ENCODE results near the gene NUDT4. TPM values are rescaled to one million over a fixed set of nuclear protein-coding genes. Genes with fewer than 3 reads are reported as not detected.

The NUDT4 gene
- total and polyA plus RNA-seq, 2 of the 4 experiments (the other 2 are of a cell fraction): 23.6 to 25.6 TPM

- Histone ChIP-seq H3K4ac (ENCODE audit: low read depth, low read length) (no peak overlapping the region), H3K9ac (ENCODE audit: low read depth, low read length) (no peak overlapping the region), H3K4me3 (ENCODE audit: insufficient read depth, low read depth, low read length) (no peak overlapping the region), H3K23ac (ENCODE audit: low read depth, low read length) (no peak overlapping the region), H4K20me1 (ENCODE audit: insufficient read depth, low read length) (no peaks in the 10 kb centered on the region), H4K8ac (ENCODE audit: low read depth in 2 of 2, low read length in 2 of 2) (no peak overlapping the region), H3K14ac (replicated peaks; ENCODE audit: low read depth, low read length) (no peak overlapping the region), H3K9me1 (ENCODE audit: insufficient read depth, low read length) (no peaks in the 10 kb centered on the region), H2BK15ac (ENCODE audit: low read depth, low read length) (no peak overlapping the region), H3K4me2 (ENCODE audit: low read depth, low read length) (no peak overlapping the region), H3K18ac (ENCODE audit: low read depth, low read length) (peak overlapping the region; percentile 51; the same call in 1 of the 2 replicates), H2BK5ac (ENCODE audit: low read depth, low read length, poor library complexity, severe bottlenecking) (no peak overlapping the region), H2AFZ (replicated peaks; ENCODE audit: low read length, poor library complexity) (no peak overlapping the region), H3K9me3 (ENCODE audit: control insufficient read depth, insufficient read depth, low read length) (no peaks in the 10 kb centered on the region), H3K56ac (ENCODE audit: extremely low read depth, insufficient read depth, low read length) (no peak overlapping the region), H2BK120ac (ENCODE audit: low read depth, low read length) (no peak overlapping the region), H4K91ac (ENCODE audit: insufficient read depth, low read depth, low read length) (no peak overlapping the region), H3K27ac (ENCODE audit: insufficient read depth, low read length) (no peak overlapping the region), H3K4me1 (ENCODE audit: control insufficient read depth, insufficient read depth, low read length) (no peaks in the 10 kb centered on the region), H2AK9ac (replicated peaks; ENCODE audit: low read depth, low read length, poor library complexity) (no peak overlapping the region), H2BK20ac (ENCODE audit: low read depth, low read length) (no peak overlapping the region), H3K79me1 (ENCODE audit: low read depth in 1 of 2, low read length in 2 of 2) (no peaks in the 10 kb centered on the region; a peak in 1 of 4 replicates), H2AK5ac (ENCODE audit: low read depth, low read length) (no peak overlapping the region), H3K36me3 (ENCODE audit: control insufficient read depth, insufficient read depth, low read length) (no peaks in the 10 kb centered on the region), H3K27me3 (ENCODE audit: control insufficient read depth, insufficient read depth, low read length) (no peaks in the 10 kb centered on the region), H4K5ac (ENCODE audit: low read depth, low read length) (peak overlapping the region; percentile 59; the same call in 1 of the 2 replicates)
- ATAC-seq (ENCODE audit: low read depth): no peak
- TF ChIP-seq MAZ (IDR thresholded peaks at IDR 0.05; ENCODE audit: borderline replicate concordance, low read depth, low read length): no peak
- TF ChIP-seq CEBPB (IDR thresholded peaks at IDR 0.05; ENCODE audit: low read depth, low read length): no peak
- TF ChIP-seq FOS (IDR thresholded peaks at IDR 0.05; ENCODE audit: low read depth, low read length): no peak
- no peak for TF ChIP-seq RFX5 (IDR thresholded peaks at IDR 0.05; ENCODE audit: low read depth, low read length)
- no peak for TF ChIP-seq RAD21 (IDR thresholded peaks at IDR 0.05; ENCODE audit: low read length)
- dilution Hi-C loops (cut with HindIII; ENCODE audit: low sequenced_read_pairs, unreplicated experiment) (no loop called here), in situ Hi-C loops (cut with MboI; ENCODE audit: low sequenced_read_pairs) (no loop called here), intact Hi-C loops (cut with micrococcal nuclease) (no loop called here)
- WGBS, 2 experiments (ENCODE audit: extremely low coverage in 2 of 2, insufficient read length in 1 of 2): no CpG with 5 or more reads among the region's 3 CpGs
- ChIA-PET CTCF (no interaction called here), POLR2A (ENCODE audit: unreplicated experiment) (no interaction called here)
- BruUV-seq (replicated peaks): no TSS peak
- no peak for DNase-seq
These were observed 73.9 kb downstream of the NUDT4 start for GRCh38 chr12:93451423-93452158.

Measured in IMR-90 (cell line).